ENCODE measurements around the gene TRAPPC6A.
A peak's percentile ranks its signal among the peaks of the same experiment; 100 is the strongest.

- TF ChIP-seq CEBPB (IDR thresholded peaks at IDR 0.05; ENCODE audit: low read depth) (no peak), EZH2 (IDR thresholded peaks at IDR 0.05) (no peak), POLR2A (IDR thresholded peaks at IDR 0.05; ENCODE audit: borderline replicate concordance, extremely low read depth, insufficient read depth, insufficient read length) (peak; percentile 14), REST (IDR thresholded peaks at IDR 0.05; ENCODE audit: low read depth) (no peak), ZBTB33 (IDR thresholded peaks at IDR 0.05; ENCODE audit: extremely low read depth, insufficient replicate concordance, low read length) (no peak), ZNF274 (IDR thresholded peaks at IDR 0.05; ENCODE audit: low read depth, low read length) (no peak), CTCF (IDR thresholded peaks at IDR 0.05 in 2 of 3, conservative IDR thresholded peaks at IDR 0.05 in 1 of 3; ENCODE audit: borderline replicate concordance in 1 of 3, insufficient read depth in 1 of 3, low read depth in 2 of 3, low read length in 2 of 3) (peak in 1 of 3 experiments; percentile 15; a peak in 1 of 6 replicates), SRF (IDR thresholded peaks at IDR 0.05; ENCODE audit: low read depth) (peak; percentile 49; the same call in 1 of the 2 replicates), MAX (IDR thresholded peaks at IDR 0.05) (peak; percentile 99), ELF1 (IDR thresholded peaks at IDR 0.05; ENCODE audit: borderline replicate concordance, low read depth) (peak; percentile 98), EGR1 (IDR thresholded peaks at IDR 0.05; ENCODE audit: low read depth) (no peak; the same call in 1 of the 2 replicates), JUND (IDR thresholded peaks at IDR 0.05) (no peak), EZH2phosphoT487 (IDR thresholded peaks at IDR 0.05; ENCODE audit: borderline replicate concordance) (no peak)
Observed at GRCh38 chr19:45178262-45179071, 430 bp upstream of the TRAPPC6A start, which contains the start of gene BLOC1S3.
